ENCODE data around the gene MAP3K2.
A peak's percentile ranks its signal among the peaks of the same experiment; 100 is the strongest.

The MAP3K2 gene

GRCh38 chr2:127401757-127402695 is 14.3 kb upstream of the MAP3K2 start:
- no peak for TF ChIP-seq CTCF (conservative IDR thresholded peaks at IDR 0.05)
- TF ChIP-seq ZFX (IDR thresholded peaks at IDR 0.05) = no peak
- H3K27ac ChIP-seq = peak overlapping the region; percentile 6; the same call in 1 of the 2 replicates

- H3K27ac ChIP-seq = no peak overlapping the region
- TF ChIP-seq ZFX (IDR thresholded peaks at IDR 0.05) = no peak
Measured at GRCh38 chr2:127400897-127401756, 13.4 kb upstream of the MAP3K2 start.

- H3K27ac ChIP-seq = no peak overlapping the region
- TF ChIP-seq CTCF (conservative IDR thresholded peaks at IDR 0.05) (no peak), ZFX (IDR thresholded peaks at IDR 0.05) (no peak)
Measured at GRCh38 chr2:127400533-127400896, 12.7 kb upstream of the MAP3K2 start.

- no peak overlapping the region for H3K27ac ChIP-seq
- TF ChIP-seq CTCF (conservative IDR thresholded peaks at IDR 0.05) (no peak), ZFX (IDR thresholded peaks at IDR 0.05) (no peak)
Measured at GRCh38 chr2:127398239-127398590, 10.4 kb upstream of the MAP3K2 start.

GRCh38 chr2:127397568-127398238 is 9.9 kb upstream of the MAP3K2 start:
- H3K27ac ChIP-seq = no peak overlapping the region
- TF ChIP-seq ZFX (IDR thresholded peaks at IDR 0.05) (no peak), CTCF (conservative IDR thresholded peaks at IDR 0.05) (no peak)

GRCh38 chr2:127394492-127394891 is 6.7 kb upstream of the MAP3K2 start:
- no peak for TF ChIP-seq ZFX (IDR thresholded peaks at IDR 0.05)
- TF ChIP-seq CTCF (conservative IDR thresholded peaks at IDR 0.05) = no peak
- no peak overlapping the region for H3K27ac ChIP-seq

- H3K27ac ChIP-seq = no peak overlapping the region
- no peak for TF ChIP-seq CTCF (conservative IDR thresholded peaks at IDR 0.05)
- no peak for TF ChIP-seq ZFX (IDR thresholded peaks at IDR 0.05)
Measured at GRCh38 chr2:127392828-127393578, 5.2 kb upstream of the MAP3K2 start.
